Stimulated activated CD8-positive, alpha-beta memory T cell treated with anti-CD3 and anti-CD28 coated beads, Interleukin-12 subunit alpha, Interleukin-12 subunit beta, amount 100 ng/mL, for 1 hour (primary cell): ENCODE measurements around the gene ADPRH.
"Not testable (repeated sequence)": the region's sequence is repeated elsewhere in the genome, so short reads cannot be mapped to it uniquely, and the experiment has no call there.

Source experiments
- DNase-seq: peaks from one replicate; pipeline ENCODE4 v3.0.0-alpha.2; 2020; ENCODE audit warnings: low read depth

The ADPRH gene

DNA sequence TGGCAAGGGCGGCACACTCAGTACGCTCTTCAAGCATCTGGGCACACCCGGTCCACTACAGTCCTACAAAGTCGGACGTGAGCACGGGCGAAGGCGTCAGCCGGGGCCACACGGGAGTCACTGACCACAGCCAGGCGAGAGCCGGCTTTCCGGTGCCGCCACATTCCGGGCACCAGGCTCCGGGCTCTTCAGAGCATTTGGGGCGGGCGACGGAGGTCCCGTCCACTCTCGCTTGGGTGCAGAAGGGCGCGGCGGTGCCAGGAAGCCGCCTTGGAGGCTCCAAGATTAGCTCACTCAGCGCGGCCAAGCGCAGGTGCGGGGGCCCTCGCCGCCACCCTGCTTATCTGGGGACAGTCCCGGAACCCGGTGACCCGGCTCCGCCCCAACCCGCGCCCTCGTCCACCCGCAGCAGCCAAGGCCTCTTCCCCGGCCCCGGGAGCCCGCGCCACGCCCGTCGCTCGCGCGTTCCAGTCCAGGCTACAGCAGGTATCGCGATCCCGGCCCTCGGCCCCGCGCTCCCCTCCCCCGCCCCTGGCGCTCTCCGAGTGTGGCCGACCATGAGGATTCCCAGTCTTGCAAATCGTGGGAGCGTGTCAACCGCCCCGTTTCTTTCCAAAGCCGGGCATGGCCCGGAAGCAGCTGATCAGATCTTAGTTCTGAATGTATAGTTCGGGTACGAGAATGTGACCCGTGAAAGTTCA, at the start of gene ADPRH:
Gene ADPRH, plus strand, starts transcription at position 127 of the 701 bp plus-strand sequence. CDS start 2,678 bp downstream, outside the sequence.
- DNase-seq, result no peak

DNA sequence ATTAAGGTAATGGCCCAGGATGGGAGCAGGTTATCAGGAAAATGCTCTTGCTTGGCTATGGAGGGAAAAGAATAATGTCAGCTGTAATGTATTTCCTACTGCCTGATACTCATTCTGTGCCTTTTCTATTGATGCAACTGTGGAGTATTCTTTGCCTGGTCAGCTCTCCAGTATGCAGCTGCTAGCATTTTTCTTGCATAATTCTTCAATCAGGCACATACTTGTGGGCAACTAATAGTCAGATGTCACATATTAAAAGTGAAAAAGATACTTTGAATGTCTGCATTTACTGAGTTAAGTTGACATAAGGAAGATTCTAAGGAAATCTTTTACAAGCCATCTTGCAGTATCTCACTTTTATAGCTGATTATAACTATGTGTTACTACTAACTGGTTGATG, 49.4 kb upstream of the ADPRH start:
- DNase-seq, result no peak

DNA sequence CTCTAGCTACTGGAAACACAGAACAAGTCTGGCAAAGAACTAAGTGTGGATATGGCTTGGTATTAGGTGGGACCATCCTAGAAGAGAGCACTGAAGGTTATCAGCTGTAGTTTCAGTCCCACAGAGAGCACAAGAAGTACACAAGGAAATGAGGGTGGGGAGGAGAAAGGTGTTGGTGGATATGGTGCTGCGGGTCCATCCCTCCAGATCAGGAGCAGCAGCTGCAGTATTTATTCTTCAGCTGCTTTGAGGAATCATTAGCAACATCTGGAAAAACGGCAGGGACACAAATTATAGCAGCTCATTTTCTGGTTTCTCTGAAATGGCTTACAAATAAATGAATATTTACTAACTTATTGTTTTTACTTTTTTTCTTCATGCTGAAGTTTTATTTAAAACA, 48.8 kb upstream of the ADPRH start:
- DNase-seq, result no peak

DNA sequence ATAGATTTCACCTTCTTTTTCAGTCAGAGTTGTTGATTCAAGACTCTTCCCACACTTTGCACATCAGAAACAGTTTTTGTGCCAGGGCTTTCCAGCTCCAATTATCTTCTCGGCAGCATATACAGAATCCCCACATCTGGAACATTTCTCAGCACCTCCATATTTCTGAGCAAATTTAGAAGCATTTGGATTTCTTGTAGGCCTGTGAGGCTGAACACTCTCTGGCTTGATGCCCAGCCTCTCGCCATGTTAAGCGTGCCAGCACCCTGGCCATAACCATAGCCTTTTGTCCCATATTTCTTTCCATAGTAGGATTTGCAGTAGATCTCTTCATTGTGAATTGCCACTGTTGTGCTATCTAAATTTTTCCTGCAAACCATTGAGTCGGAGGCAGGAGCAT, 48.1 kb upstream of the ADPRH start:
- DNase-seq, result no peak

DNA sequence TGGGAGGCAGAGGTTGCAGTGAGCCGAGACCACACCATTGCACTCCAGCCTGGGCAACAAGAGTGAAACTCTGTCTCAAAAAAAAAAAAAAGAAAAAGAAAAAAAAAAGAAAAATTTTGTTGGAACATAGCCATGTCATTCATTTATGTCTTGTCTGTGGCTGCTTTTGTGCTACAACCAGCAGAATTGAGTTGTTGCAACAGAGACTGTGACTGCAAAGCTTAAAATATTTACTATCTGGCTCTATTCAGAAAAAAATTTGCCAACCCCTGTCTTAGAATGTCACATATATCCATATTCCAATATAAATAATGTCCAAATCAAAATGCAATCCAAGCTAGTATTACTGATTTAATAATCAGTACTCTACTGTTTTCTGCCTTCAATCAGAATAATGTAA, 45.0 kb upstream of the ADPRH start:
- DNase-seq, result no peak

DNA sequence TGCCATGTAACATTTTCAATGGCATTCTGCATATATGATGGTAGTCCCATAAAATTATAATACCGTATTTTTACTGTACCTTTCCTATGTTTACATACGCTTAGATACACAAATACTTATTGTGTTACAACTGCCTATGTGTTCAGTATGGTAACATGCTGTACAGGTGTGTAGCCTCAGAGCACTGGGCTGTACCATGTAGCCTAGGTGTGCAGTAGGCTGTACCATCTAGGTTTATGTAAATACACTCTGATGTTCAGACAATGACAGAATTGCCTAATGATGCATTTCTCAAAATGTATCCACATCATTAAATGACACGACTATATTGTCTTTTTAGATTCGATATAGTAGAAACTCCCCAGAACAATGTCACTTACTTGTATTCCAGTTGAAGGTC, 42.5 kb upstream of the ADPRH start:
- no peak for DNase-seq

DNA sequence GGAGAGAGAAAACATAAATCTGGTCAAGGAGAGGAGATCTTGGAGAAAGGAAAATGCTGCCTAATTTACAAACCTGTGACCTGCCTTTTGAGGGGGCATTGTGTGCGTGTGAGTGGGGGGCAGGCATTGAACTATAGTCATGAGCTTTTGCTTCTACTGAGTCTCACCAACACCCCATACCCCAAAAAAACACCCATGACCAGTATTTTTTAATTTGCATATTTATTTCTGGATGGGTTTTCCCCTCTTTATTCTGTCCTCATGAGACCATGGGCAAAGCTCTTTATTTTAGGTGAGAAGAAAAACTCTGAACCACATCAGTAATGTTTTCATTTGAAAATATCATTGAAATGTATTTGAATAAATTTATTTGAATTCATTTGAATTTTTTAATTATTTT, 40.5 kb upstream of the ADPRH start:
- no peak for DNase-seq

DNA sequence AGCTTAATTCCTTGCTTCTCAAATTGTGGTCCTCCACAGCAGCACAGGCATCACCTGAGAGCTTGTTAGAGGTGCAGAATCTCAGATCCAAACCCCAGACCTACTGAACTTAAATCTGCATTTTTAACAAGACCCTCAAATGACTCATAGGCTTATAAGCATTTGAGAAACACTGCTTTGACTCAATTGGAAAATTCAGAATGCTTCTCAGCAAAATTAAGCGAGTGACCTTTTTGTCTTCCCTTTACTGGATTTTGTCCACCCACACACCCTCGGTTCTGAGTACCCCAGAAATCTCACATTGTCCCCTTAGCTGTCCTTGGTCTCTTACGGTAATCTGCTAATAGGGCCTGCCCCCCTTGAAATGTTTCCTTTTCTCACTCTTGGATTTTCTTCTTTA, 37.7 kb upstream of the ADPRH start:
- DNase-seq, result no peak

DNA sequence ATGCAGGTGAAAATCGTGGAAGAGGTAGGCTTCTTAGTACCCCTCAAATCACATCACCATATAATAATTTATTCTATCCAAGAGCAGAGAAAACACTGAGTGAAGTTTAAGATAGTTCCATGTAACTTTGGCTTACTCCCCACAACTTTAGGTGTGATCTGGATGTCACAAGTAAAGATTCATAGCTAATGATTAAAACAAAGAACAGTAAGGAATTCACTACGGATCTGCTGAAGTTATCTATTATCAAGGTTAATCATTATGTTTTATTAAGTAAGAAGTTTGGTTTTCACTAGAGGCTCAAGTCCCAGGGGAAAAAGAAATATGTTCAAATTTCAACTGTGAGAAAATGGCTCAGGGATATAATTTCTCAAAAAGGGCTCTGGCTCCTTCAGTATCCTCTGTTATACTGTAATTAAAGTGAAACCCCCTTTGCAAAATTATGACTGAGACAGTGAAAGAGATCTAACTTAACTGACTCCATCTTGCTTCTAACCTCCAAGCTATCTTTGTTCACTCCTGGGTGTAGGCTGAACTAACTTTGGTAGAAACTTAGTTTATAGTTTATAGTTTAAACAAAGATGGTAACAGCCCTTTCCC, 37.0 kb upstream of the ADPRH start:
- no peak for DNase-seq

DNA sequence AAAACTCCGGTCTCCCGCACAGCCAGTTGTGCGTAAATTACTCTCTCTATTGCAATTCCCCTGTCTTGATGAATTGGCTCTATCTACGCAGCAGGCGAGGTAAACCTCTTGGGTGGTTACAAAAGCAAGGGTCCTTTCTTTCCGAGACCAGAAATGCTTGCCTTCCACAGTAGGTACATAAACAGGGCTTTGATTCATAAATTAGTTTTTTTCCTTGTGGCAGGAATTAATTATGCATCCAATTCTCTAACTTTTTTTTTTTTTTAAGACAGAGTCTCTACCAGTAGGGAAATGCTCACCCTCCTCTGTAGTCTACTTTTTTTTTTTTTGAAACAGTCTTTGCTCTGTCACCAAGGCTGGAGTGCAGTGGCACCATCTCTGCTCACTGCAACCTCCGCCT, 36.1 kb upstream of the ADPRH start:
- no peak for DNase-seq

DNA sequence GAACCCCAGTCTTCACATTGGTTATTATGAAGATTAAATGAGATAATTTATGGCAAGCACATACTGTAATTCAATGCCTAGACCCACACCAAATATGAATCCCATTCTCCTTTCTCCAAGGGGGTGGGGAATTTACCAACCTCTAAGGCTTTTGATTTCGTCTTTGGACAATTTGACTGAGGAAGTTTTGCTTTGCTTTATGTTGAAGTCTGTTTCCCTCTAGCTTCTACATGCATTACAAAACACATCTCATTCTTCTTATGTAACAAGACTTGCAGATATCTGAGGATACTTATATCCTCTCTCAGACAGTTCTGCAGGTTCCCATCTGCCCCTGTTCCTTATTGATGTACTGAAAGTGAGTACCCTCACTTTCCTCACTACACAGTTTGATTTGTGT, 32.1 kb upstream of the ADPRH start:
- DNase-seq, result no peak

DNA sequence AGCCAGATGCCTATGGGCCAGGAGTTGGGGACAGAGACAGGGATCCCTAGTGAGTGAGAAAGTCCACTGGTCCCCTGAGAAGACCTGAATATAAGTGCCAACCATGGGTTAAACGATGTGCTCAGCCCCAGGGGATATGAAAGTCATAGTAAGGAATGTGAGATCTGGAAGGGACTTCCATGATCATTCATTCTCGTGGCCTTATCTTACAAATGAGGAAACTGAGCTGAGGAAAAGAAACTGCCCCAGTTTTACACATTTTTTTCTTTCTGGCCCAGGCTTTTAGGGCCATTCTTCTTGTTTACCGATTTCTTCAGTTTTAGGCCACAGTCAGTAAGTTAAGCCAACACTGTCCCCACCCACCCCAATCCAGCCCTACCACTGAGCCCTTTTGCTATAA, 31.0 kb upstream of the ADPRH start:
- DNase-seq, result no peak

DNA sequence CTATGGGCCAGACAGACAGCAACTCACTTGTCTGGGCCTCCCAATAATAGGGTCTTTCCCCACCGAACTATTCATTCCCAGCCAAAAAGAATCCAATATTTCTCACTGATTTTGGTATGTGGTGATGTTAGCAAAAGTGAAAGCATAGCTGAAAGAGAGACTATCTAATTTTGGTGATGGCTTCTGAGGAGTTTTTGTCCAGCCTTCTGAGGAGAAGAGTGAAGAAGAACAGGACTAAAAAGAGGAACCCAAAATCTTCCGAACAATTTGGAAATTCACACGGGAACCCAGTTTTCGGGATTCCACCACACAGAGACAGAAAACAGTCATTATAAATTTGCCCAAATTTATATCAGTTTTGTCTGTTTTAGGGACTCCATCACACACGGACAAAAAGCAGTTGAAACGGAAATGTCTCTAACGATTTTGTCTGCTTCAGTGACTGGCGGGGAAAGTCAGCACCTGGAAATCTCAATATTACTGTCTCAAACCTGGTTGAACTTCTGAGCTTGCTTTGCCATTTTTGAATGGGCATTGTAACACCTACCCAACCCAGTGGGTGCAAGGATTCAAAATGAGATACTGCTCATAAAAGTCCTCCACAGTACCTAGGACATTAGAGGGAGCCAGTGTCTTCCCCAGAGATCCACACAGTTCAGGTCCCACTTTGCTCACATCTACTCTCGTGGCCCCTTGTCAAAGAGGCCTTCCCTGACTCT, 28.9 kb upstream of the ADPRH start:
- DNase-seq, result no peak

DNA sequence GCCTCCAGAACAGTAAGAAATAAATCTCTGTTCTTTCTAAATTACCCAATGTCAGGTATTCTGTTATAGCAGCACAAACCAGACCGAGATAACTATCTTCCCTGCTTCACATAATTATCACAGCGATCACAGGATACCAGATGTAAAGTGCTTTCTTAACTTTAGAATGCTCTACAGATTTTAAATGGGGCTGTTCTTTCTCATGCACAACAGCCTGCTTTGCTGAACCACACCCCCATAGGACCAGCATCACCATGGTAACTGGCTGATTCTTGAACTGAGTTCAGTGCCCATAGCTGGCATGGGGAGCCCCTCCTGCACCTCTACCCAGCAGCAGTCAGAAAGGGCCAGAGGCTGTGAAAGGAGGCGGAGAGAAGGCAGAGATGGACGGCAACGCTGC, 27.7 kb upstream of the ADPRH start:
- no peak for DNase-seq

DNA sequence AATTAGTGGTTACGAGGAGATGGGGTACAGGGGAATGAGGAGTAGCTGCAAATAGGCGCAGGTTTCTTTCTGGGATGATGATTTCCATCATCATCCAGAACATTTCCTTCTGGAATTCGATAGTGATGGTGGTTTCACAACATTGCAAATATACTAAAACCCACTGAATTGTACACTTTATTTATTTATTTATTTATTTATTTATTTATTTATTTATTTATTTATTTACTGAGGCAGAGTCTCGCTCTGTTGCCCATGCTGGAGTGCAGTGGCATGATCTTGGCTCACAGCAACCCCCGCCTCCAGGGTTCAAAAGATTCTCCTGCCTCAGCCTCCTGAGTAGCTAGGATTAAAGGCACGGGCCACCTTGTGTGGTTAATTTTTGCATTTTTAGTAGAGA, 26.4 kb upstream of the ADPRH start:
- DNase-seq, result not testable (repeated sequence)

DNA sequence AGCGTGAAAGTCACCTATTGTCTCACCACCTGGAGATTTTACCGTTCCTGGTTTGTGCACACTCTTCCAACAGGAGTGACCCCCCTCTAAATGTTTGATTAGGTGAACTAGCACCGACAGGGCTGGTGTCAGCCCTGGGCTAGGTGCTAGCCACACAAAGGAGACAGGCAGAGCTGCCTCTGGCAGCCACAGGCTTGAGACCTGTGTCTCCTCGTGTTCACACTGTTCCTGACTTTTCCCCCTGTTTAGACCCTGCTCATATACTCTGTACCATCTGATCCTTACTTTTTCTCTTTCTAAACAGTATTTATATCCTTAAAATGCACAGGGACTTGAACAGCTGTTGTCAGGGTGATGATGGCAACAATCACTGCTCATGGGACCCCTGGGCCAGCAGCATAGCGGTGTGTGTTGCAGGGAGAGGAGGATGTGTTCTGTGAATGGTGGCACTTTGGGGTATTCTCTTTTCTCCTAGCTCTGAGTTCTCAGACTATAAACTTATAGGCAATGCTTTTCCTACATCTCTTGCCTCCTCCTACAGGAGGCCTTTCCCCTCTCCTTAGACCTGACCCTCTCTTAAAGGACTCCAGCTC, 25.4 kb upstream of the ADPRH start:
- no peak for DNase-seq

DNA sequence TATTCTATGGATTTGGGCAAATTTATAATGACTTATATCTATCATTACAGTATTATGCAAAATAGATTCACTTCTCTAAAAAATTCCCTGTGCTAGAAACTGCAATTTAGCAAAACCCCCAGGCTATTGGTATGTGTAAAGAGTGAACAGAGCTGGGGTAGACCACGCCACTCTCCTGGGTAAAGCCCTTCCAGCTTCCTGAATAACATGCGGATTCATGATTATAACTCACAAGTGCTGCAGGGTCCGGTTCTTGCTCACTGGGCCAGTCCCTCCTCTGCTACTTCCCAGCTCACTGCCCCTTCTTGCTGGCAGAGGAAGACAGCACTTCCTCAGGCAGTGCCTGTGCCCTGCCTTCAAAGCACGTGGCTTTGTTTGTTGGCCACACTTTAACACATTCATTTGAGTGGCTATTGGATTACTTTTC, 24.0 kb upstream of the ADPRH start:
- DNase-seq, result no peak

DNA sequence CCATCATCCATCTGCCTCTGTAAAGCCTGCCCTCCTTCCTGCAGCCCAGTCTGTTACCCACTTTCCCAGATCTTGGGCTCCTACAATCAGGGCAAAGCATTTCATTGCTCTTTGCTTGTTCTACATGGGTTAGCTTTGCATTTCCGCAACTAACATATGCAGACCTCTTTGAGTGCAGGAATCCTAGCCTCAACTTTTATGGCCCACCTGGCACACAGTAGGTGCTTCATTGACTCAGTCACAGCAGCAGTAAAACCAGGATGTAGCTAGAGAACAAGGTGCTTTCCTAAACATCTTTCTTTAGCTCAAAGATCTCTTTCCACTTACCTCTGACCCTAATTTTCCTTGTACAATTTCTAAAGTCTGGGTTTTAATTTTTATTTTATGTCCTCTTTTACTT, 23.4 kb upstream of the ADPRH start:
- DNase-seq, result no peak

DNA sequence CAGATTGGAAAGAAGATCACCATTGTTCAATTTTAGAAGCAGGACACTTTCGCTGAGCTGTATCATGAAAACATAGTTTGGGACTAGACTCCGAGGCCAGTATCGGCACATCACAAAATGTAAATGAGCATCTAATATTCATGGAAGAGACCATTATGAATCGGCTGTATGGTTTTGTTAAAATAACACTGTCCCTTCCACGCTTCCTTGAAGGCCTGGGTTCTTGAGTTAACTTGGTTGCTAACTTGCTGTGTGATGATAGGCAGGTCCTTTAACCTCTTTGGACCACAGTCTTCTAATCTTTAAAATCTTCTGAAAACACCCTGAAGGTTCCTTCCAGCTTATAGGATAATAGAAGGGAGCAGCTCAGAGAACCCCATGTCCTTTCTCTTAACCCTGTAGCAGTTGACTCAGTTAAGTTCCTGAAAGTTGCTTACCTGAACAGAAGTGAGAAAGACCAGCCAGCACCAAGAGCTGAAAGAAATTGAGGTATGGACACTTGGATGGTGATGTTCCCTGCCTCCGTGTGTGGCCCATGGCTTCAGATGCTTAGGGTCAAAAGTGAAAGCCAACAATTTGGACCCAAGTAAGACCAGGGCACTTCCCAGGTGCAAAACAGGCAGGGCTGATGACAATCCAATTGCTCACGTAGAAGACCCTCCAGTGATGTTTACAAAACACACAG, 22.0 kb upstream of the ADPRH start:
- DNase-seq, result no peak

DNA sequence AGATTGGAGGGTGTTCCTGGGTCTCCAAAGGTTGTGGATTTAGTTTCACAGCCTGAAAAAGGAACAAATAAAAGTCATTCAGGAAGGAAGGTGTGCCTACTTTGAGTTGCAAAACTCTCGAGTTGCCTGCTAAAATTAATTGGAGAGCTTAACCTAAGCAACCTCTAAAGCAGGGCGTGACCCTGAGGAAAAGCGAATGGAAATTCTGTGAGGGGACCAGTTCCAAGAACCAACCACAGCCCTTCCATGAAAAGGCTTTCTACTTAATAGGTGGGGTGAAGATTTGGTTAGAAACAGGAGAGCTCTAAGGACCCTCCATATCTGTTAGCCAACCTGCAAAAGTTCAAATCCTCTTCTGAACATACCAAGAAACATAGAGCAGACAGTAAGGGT, 21.4 kb upstream of the ADPRH start:
- no peak for DNase-seq

DNA sequence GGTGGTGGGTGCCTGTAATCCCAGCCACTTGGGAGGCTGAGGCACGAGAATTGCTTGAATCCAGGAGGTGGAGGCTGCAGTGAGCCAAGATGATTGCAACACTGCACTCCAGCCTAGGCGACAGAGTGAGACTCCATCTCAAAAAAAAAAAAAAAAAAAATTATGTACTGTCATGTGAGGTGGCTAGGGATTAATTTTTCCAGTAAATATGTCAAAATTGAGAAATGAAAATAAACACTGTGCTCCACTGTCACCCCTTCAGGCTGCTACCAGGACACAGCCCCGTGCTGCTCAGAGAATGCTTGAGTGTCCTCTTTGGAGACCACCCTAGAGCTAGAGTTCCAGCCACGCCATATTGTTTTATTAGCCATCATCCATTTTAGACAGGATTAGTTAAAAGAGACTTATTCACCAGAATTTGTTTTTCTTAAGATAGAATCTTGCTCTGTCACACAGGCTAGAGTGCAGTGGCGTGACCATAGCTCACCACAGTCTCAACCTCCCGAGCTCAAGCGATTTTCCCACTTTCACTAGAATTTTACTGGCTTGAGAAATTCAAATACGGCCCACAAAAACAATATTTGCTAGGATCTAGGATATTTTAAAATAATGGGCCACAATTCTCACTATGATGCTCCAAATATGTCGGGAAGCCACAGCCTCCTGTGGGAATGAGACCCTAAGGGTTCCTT, 20.5 kb upstream of the ADPRH start:
- no peak for DNase-seq

DNA sequence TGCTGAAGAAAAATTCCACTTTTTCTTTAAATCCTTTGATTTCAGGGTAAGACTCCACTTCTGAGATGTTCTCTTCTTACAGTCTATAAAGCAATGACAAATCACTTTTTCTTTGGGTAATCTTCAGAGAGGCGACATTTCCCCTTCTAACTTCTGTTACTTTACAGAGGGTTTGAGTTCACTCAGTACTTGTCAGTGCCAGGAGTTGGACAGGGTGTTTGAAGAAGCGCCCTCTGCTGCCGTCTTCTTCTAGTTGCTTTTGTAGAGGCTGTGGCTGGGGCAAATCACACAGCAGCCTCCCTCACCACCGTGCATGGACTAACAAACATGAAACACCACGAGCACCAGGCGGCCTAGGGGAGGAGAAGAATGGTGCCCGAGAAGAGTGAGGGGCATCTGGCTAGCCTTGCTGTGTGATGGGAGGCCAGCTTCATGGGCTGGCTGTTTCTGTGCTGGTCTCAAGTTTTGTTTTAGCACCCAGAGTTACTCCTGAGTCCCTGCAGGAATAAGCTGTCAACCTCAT, 19.8 kb upstream of the ADPRH start, which contains the start of gene CD80:
Gene CD80, minus strand, starts transcription at position 174 of the 523 bp plus-strand sequence. CDS start 1,886 bp downstream, outside the sequence.
- DNase-seq, result peak; percentile 15
